ENCODE data around the gene EDIL3. TPM values are rescaled to one million over a fixed set of nuclear protein-coding genes. Genes with fewer than 3 reads are reported as not detected.

The EDIL3 gene
- total RNA-seq, 1 experiment from 2014 or later: 17.6 TPM

GRCh38 chr5:84080908-84081307, 303.8 kb downstream of the EDIL3 start:
- BruUV-seq (replicated peaks): no TSS peak
- H3K4me1 ChIP-seq (ENCODE audit: control insufficient read depth, insufficient read depth, low read length): no peaks in the 10 kb centered on the region
- POLR2A ChIA-PET: no interaction called here
- DNase-seq (ENCODE audit: low read depth, low spot score): no peak
- no peak for ATAC-seq
- H3K27ac ChIP-seq (ENCODE audit: low read length): no peak overlapping the region
- no peaks in the 10 kb centered on the region for H3K9me3 ChIP-seq (ENCODE audit: control insufficient read depth, insufficient read depth, low read depth, low read length)
- TF ChIP-seq REST (IDR thresholded peaks at IDR 0.05; ENCODE audit: insufficient read depth in 1 of 2, low read depth in 2 of 2, low read length in 1 of 2) (no peak), POLR2AphosphoS5 (IDR thresholded peaks at IDR 0.05; ENCODE audit: low read depth, low read length) (no peak), SIN3A (IDR thresholded peaks at IDR 0.05; ENCODE audit: borderline replicate concordance, insufficient read depth, low read depth, low read length) (no peak), TCF7L2 (IDR thresholded peaks at IDR 0.05; ENCODE audit: low read depth, low read length) (no peak), CTCF (IDR thresholded peaks at IDR 0.05) (no peak)
- CTCF ChIA-PET: no interaction called here
- in situ Hi-C loops (cut with HindIII; ENCODE audit: low pct_unique_long_range_greater_than_20kb, low sequenced_read_pairs): no loop called here
- intact Hi-C loops (cut with micrococcal nuclease; ENCODE audit: unreplicated experiment): no loop called here
- no peaks in the 10 kb centered on the region for H3K36me3 ChIP-seq (ENCODE audit: control insufficient read depth, insufficient read depth, low read length)
- H3K4me3 ChIP-seq (ENCODE audit: low read depth in 2 of 2, low read length in 2 of 2): no peak overlapping the region
- H3K27me3 ChIP-seq (ENCODE audit: control insufficient read depth, insufficient read depth, low read length): no peaks in the 10 kb centered on the region

- DNase-seq (ENCODE audit: low read depth, low spot score) (no peak), ATAC-seq (no peak)
- Histone ChIP-seq H3K27me3 (ENCODE audit: control insufficient read depth, insufficient read depth, low read length) (no peaks in the 10 kb centered on the region), H3K36me3 (ENCODE audit: control insufficient read depth, insufficient read depth, low read length) (no peaks in the 10 kb centered on the region), H3K27ac (ENCODE audit: low read length) (no peak overlapping the region), H3K4me1 (ENCODE audit: control insufficient read depth, insufficient read depth, low read length) (no peaks in the 10 kb centered on the region), H3K9me3 (ENCODE audit: control insufficient read depth, insufficient read depth, low read depth, low read length) (no peaks in the 10 kb centered on the region), H3K4me3 (ENCODE audit: low read depth in 2 of 2, low read length in 2 of 2) (no peak overlapping the region)
- TF ChIP-seq SIN3A (IDR thresholded peaks at IDR 0.05; ENCODE audit: borderline replicate concordance, insufficient read depth, low read depth, low read length) (no peak), REST (IDR thresholded peaks at IDR 0.05; ENCODE audit: insufficient read depth in 1 of 2, low read depth in 2 of 2, low read length in 1 of 2) (no peak), TCF7L2 (IDR thresholded peaks at IDR 0.05; ENCODE audit: low read depth, low read length) (no peak), CTCF (IDR thresholded peaks at IDR 0.05) (no peak), POLR2AphosphoS5 (IDR thresholded peaks at IDR 0.05; ENCODE audit: low read depth, low read length) (no peak)
- in situ Hi-C loops (cut with HindIII; ENCODE audit: low pct_unique_long_range_greater_than_20kb, low sequenced_read_pairs): no loop called here
- no TSS peak for BruUV-seq (replicated peaks)
- CTCF ChIA-PET: no interaction called here
- POLR2A ChIA-PET: no interaction called here
- intact Hi-C loops (cut with micrococcal nuclease; ENCODE audit: unreplicated experiment): no loop called here
These were observed 312.3 kb downstream of the EDIL3 start for GRCh38 chr5:84072339-84072738.
